GM18520 (cell line): ENCODE data around the gene SLC12A4.
A peak's percentile ranks its signal among the peaks of the same experiment; 100 is the strongest.
"Not testable (repeated sequence)": the region's sequence is repeated elsewhere in the genome, so short reads cannot be mapped to it uniquely, and the experiment has no call there.

Experiments
- ATAC-seq: cut with Tn5 transposase; IDR thresholded peaks from one replicate; pipeline ENCODE4 v1.9.1; 2021; ENCODE audit not compliant: unreplicated experiment

The SLC12A4 gene

DNA sequence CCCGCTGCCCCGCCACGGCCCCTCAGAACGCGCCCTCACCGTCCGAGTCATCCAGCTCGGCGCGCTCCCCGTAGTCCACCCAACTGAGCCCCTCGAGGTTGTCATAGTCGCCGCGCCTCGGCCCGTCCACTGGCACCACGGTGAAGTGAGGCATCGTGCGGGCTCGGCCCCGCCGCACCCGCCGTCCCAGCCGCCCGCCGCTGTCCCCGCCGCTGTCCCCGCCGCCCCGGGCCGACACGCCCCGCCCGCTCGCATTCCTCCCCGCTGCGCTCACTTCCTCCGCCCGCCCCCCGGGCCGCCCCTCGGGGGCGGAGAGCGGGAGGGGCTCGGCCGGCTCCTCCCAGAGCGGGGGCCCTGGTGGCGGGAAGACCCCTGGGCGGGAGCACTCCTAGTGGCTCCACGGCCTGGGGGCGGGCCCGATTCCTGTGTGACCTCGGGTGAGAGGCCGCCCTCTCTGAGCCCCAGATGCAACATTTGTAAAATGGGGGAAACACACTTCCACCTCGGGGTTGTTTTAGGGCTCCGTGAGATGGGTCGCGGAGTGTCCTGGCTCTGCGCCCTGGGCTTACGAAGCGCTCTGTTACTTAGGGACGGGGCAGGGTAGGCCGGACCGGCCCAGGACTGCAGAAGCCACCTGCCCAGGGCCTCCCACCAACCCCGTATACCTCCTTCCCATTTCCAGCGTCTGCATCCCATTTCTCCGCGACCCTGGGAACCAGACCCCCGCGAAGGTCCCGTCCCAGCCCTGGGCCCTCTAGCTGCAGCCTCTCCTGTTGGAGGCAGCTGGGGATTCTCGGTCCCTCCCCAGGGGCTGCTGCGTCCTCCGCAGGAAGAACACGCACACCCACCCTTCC is at the start of gene SLC12A4:
SLC12A4 (minus strand) TSS at position 238 of the 854 bp plus-strand sequence; CDS start at position 154, 84 bp downstream.
- ATAC-seq, result peak; percentile 66

DNA sequence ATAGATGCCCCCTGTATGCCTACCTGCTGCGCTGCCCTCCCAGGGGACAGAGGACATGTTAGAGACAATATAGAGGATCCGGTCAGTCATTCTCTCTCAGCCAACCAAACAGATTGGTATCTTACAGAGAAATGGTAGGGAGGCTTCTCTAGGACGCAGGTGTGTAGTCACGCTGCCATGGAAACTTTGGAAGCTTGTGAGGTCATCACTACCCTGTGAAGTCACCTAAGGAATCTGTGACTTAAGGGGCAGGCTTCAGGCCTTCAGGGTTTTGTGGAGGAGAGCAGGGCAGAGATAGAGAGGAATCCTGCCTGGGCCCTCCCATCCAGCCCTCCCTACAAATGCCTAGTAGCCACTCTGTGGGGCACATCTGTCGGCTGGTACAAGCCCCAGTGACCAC is 47.2 kb upstream of the SLC12A4 start, which contains the start of gene DPEP2NB:
DPEP2NB (minus strand) TSS at position 231 of the 400 bp plus-strand sequence; CDS start at position 90, 141 bp downstream.
- ATAC-seq, result no peak

DNA sequence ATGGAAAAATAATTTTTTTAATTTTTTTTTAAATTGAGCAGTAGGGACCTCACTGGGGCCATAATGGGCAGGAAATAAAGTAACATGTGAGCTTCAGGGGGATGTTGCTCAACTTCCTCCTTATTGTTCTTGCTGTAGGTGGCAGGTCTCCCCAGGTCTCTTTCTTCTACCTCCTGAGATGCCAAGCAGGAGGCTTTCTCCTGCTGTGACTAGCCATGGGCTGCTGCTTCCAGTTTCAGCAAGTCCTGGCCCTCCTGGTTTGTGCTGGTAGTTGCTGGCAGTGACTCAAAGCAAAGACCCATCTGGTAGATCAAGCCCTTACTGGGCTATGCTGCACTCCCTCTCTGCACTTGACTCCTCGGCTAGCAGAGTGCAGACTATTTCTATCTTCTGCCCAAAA is 45.0 kb upstream of the SLC12A4 start:
- ATAC-seq, result no peak

DNA sequence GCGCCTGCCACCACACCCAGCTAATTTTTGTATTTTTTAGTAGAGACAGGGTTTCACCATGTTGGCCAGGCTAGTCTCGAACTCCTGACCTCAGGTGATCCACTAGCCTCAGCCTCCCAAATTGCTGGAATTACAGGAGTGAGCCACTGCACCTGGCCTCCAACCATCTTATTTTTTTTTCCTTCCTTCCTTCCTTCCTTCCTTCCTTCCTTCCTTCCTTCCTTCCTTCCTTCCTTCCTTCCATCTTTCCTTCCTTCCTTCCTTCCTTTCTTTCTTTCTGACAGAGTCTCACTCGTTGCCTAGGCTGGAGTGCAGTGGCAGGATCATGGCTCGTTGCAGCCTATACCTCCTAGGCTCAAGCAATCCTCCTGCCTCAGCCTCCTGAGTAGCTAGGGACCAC is 41.4 kb upstream of the SLC12A4 start:
- not testable (repeated sequence) for ATAC-seq

DNA sequence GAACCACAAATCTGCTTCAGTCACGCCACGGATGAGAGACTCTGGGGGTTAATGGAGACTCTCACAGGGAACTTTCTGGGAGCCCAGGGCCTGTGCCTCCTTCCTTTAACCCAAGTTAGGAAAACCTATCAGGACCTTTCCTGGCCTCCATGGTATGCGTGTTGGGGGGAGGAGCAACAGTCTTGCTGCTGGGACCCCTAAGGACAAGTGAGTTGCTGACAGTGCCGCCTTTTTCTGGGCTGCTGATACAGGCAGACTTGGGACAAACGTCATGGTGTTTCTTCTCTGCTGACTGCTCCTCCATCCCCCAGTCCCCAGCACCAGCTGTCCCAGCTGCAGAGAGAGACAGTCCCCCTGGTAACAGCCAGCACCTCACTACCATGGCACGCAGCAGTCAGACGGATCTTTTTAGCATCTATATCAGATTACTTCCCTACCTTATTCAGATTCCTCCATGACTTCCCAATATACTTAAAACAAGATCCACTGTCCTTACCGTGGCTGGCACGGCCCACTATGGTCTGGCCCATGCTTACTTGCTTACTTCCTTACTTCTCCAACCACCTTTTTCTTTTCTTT is 40.8 kb upstream of the SLC12A4 start:
- no peak for ATAC-seq

DNA sequence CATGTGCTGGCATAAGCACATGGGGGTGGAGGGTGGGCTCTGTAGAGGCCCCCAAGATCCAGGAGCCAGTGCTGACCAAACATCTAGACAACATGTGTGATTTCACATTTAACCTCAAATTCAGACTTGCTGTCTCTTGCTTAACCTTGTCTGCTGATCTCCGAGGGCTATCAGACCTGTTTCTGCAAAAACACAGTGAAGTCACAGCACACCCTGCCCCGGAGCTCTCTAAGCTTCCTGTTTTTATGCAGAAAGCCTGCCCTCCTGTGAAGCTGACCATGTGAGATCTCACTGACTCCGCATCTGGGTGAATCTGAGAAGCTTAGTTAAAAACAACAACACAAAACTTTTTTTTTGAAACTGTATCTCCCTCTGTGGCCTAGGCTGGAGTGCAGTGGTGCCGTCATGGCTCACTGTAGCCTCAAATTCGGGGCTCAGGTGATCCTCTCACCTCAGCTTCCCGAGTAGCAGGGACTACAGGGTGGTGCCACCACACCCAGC is 37.4 kb upstream of the SLC12A4 start:
- no peak for ATAC-seq

DNA sequence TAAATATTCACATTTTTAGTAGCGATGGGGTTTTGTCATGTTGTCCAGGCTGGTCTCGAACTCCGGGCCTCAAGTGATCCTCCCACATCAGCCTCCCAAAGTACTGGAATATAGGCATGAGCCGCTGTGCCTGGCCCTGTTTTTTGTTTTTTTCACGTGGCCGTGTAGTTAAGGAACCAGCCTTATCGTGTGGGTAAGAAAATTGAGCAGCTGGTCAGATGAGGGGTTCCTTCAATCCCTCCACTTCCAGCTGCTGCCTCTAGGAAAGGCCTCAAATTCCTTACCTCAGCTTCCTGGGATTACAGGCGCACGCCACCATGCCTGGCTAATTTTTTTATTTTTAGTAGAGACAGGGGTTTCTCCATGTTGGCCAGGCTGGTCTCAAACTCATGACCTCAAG is 36.8 kb upstream of the SLC12A4 start:
- ATAC-seq, result no peak

DNA sequence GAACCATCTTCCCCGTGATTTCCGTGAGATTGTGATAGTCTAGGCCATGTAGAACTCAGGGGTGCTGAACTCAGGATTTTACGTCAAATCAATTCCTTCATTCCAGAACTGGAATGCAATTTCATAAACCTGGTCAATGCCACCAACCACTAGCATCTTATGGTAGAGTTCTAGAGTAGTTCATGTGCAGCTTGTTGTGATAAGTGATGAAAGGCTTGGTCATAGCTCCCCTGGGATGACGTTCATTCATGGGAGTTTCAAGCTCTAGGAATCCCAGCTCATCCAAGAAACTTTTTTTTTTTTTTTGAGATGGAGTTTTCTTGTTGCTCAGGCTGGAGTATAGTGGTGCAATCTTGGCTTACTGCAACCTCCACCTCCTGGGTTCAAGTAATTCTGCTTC is 34.6 kb upstream of the SLC12A4 start:
- no peak for ATAC-seq

DNA sequence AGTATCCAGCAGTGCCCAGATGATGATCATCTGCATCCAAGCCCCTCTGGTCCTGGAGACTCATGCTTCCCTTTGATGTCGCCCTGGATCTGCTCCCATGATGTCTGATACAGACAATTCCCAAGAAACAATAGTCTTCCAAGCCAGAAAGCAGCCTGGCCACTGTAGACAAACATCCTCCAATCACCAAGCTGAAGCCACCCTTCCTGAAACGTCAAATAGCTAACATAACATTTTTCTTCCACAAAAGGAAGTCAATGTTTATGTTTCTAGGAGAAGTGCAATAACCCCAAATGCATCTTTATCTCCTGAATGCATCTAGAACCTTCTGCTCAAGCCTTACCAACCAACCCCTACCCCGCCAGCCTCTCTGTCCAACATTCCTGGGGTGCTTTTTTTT is 32.0 kb upstream of the SLC12A4 start:
- ATAC-seq, result no peak

DNA sequence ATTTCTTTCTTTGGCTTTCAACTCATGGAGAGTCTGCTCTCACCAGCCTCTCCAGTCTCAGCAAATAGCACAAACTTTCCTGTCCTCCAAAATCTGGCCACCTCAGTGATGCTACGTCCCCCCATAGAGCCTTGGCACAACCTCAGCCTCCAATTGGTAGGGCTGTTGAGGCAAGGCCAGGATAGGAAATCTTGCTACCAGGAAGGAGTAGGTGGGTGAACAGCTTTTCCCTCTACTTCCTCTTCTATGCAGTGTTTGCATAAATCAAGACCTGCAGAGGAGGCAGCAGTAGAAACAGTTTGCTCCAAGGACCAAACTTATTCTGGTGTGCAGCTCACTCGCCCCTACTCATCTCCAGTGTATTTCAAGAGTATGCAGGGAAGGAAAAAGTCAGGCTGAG is 31.5 kb upstream of the SLC12A4 start:
- ATAC-seq, result no peak

DNA sequence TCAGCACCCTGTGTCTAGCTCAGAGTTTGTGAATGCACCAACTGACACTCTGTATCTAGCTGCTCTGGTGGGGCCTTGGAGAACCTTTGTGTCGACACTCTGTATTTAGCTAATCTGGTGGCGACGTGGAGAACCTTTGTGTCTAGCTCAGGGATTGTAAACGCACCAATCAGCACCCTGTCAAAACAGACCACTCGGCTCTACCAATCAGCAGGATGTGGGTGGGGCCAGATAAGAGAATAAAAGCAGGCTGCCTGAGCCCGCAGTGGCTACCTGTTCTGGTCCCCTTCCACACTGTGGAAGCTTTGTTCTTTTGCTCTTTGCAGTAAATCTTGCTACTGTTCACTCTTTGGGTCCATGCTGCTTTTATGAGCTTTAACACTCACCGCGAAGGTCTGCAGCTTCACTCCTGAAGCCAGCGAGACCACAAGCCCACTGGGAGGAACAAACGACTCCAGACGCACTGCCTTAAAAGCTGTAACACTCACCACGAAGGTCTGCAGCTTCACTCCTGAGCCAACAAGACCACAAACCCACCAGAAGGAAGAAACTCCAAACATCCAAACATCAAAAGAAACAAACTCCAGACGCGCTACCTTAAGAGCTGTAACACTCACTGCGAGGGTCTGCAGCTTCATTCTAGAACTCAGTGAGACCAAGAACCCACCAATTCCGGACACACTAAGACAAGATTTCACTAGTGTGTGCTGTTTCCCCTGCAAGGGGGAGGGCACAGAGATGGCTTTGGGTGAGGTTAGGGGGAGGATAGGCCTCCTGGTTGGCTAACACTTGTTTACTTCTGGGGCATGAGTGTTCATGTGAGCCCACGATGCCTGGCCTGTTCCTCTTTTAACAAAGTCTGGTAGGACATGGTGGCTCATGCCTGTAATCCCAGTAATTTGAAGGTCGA is 30.6 kb upstream of the SLC12A4 start, which contains the start of gene DPEP2:
DPEP2 (minus strand) TSS at position 706 of the 910 bp plus-strand sequence. CDS start 6,272 bp downstream, outside the sequence.
- ATAC-seq, result not testable (repeated sequence)

DNA sequence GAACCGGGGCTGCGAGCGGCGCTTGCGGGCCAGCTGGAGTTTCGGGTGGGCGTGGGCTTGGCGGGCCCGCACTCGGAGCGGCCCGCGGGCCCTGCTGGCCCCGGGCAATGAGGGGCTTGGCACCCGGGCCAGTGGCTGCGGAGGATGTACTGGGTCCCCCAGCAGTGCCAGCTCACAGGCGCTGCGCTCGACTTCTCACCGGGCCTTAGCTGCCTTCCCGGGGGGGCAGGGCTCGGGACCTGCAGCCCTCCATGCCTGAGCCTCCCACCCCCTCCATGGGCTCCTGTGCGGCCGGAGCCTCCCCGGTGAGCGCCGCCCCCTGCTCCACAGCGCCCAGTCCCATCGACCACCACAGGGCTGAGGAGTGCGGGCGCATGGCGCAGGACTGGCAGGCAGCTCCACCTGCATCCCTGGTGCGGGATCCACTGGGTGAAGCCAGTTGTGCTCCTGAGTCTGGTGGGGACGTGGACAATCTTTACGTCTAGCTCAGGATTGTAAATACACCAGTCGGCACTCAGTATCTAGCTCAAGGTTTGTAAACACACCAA is 29.9 kb upstream of the SLC12A4 start:
- ATAC-seq, result not testable (repeated sequence)

DNA sequence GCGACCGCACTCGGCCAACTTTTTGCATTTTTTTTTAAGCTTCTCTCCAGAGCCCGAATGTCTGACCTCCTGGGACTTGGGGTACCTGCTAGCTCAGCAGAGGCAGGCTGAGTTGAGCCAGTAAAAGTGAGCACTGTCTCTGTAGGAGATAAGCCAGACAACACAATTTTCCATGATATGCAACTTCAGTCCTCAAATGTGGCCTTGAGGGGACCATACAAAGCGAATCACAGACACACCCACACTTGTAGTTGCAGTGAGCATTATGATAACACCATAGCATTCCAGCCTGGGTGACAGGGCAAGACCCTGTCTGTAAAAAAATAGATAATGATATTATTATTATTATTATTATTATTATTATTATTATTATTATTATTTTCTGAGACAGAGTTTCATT is 28.2 kb upstream of the SLC12A4 start:
- ATAC-seq, result no peak

DNA sequence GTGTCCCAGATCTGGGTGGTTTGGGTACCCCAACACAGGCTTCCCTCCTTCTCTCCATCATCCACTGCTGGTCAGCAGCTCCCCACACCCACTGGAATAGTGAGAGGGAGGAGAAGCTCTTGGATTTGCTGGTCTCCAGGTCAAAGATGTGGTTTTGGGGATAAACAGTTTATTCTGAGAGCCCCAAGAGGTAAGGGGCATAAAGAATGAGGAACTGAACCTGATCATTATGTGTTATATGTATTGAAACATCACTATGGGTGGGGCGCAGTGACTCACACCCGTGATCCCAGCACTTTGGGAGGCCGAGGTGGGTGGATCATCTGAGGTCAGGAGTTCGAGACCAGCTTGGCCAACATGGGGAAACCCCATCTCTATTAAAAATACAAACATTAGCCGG is 27.0 kb upstream of the SLC12A4 start:
- no peak for ATAC-seq

DNA sequence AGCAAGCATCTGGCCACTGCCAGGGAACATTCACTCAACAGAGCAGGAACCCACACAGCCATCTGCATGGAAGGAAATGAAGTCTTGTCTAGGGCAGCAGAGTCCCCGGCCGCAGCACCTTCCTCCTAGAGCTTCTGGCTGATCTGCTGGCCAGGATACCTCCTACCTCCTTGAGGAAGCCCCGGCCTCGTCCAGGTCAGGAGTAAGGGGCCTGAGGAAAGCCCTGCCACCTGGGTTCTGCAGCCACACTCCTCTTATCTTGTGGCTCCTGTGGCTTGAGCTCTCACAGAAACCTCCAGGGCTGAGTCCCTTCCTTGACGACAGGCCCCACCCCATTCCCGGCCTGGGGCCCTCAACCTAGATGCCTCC is 25.6 kb upstream of the SLC12A4 start:
- not testable (repeated sequence) for ATAC-seq

DNA sequence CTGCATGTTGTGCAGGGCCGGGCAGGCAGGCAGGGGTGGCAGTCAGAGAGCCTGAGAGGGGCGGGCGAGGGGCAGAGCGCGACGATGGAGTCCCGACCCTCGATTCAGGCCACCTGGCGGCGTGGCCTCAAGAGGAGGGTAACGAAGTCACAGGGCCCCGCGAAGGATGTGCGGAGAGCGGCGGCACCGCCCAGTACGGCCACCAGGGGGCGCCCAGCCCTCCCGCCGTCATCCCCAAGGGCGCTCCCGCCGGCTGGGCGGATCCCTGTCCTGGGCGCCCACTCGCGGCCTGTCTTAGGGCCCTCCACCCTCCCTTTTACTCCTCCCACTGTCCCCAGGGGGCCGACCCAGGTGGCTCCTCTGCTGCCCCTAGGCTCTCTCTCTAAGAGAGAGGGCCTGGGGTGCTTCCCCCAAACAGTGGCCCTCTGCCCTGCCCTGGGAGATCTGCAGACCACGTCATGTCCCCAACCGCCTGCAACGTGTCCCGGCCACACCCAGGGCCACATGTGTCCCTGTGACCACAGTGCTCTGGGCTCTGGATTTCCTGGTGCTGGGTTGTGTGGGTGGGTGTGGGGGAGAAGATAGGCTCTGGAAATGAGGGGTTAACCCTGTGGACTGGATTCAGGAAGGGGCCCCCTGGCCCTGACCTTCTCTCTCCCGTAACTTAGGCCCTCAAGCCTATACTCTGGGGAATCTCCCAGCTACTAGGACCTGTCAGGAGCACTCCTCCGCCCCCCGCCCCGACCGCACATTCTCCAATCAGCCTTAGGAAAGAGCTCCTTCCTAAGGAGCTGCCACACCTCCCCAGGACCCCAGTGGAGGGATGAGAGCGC is 25.0 kb upstream of the SLC12A4 start:
- peak; percentile 54 for ATAC-seq

DNA sequence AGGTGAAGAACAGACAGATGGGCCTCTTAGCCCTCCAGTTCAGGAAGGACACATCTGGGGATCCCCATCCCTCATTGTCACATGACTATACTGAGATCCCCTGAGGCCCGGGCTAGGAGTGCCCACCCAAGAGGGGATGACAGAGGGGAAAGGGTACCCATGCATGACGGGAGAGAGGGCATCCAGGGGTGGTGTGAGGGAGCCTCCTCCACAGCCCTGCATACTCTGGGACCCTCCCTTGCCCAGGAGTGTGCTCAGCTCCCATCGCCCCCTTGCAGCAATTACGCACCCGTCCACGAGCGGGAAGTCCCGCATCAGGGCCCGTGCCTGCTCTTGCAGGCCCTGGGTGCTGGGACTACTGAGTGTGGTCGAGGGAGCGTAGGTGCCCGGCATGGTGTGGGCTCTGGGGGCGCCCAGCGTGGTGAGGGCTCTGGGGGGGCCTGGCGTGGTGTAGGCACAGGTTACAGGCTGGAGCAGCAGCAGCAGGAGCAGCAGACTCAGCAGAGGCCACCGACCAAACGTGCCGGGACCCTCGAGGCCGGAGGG is 24.3 kb upstream of the SLC12A4 start:
- ATAC-seq, result no peak

DNA sequence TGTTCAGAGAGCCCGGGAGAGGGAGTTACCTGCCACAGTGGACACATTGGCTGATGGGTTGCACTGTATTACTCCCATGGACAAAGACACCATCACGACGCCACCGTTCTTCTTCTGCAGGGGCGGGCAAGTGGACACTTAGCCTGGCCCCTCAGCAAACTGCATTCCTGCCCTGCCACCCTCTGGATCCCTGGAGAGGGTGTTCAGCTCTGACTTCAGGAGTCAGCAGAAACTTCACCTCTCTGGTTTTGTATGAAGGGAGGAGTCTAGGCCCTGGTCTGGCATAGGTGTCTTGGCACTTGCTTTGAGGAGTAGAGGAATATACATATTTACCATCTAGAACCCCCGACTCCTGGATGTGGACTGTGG is 21.6 kb upstream of the SLC12A4 start:
- no peak for ATAC-seq

DNA sequence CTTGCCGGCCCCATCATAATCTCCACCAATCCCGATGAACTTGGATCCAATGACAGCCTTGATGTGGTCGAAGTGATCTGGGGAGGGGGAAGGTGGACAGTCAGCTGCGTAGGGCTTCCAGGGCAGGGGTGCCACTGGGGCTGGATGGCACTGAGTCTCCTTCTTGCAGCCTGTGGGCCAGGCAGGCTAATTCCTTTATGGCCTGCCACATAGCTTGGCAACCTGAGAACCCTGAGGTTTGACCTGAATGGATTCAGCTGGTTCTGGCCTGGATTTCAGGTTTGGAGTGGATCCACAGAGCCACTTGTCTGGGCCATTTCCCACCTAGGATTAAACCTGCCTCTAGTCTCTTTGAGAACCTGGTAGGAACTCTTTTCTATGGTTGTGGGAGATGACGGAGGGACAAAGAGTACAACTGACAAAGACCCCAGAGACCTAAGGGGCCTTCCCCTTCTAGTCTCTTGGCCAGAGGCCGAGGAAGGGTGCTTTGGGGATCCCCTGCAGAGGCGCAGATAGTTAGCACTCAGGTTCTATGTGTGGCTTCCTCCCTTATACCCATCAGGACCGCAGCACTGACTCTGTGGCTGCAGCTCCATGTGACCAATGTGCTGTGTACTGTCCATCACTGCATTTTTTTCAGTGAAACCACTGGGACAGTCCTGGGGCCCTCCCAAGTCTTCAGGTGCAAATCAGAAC is 21.0 kb upstream of the SLC12A4 start:
- peak; percentile 35 for ATAC-seq
